ENCODE measurements around the gene RNASEL.

RNASEL gene

GRCh38 chr1:182610606-182611194 lies 21.6 kb upstream of the RNASEL start:
- Mint-ChIP-seq H3K9me3 (no peaks in the 10 kb centered on the region), H3K27ac (no peak overlapping the region), H3K27me3 (peaks cover 9% of the 10 kb centered on the region), H3K4me1 (peaks cover 22% of the 10 kb centered on the region), H3K4me3 (no peak overlapping the region), H3K36me3 (no peaks in the 10 kb centered on the region)
- no peak for ATAC-seq

GRCh38 chr1:182608845-182609610 lies 20.0 kb upstream of the RNASEL start:
- Mint-ChIP-seq H3K4me3 (no peak overlapping the region), H3K4me1 (peaks cover 11% of the 10 kb centered on the region), H3K9me3 (no peaks in the 10 kb centered on the region), H3K27ac (no peak overlapping the region), H3K36me3 (no peaks in the 10 kb centered on the region), H3K27me3 (peaks cover 9% of the 10 kb centered on the region)
- ATAC-seq = no peak

GRCh38 chr1:182608236-182608635 lies 19.2 kb upstream of the RNASEL start:
- H3K27me3 Mint-ChIP-seq = peaks cover 9% of the 10 kb centered on the region
- H3K36me3 Mint-ChIP-seq = peaks cover under 1% of the 10 kb centered on the region
- no peaks in the 10 kb centered on the region for H3K9me3 Mint-ChIP-seq
- ATAC-seq = no peak
- H3K4me3 Mint-ChIP-seq = no peak overlapping the region
- peaks cover 11% of the 10 kb centered on the region for H3K4me1 Mint-ChIP-seq
- H3K27ac Mint-ChIP-seq = no peak overlapping the region

GRCh38 chr1:182607566-182607965 lies 18.5 kb upstream of the RNASEL start:
- Mint-ChIP-seq H3K27ac (no peak overlapping the region), H3K4me1 (peaks cover 11% of the 10 kb centered on the region), H3K9me3 (no peaks in the 10 kb centered on the region), H3K27me3 (peaks cover 9% of the 10 kb centered on the region), H3K36me3 (peaks cover 5% of the 10 kb centered on the region), H3K4me3 (no peak overlapping the region)
- ATAC-seq = no peak

- no peak within 1 kb of the TSS for H3K4me3 Mint-ChIP-seq
- peaks cover 14% of the 10 kb centered on the region for H3K36me3 Mint-ChIP-seq
- H3K27me3 Mint-ChIP-seq = no peaks in the 10 kb centered on the region
- no peaks in the 10 kb centered on the region for H3K9me3 Mint-ChIP-seq
- ATAC-seq = peak; percentile 99
- no peak within 1 kb of the TSS for H3K27ac Mint-ChIP-seq
- H3K4me1 Mint-ChIP-seq = peaks cover 11% of the 10 kb centered on the region
Observed at GRCh38 chr1:182604175-182605164, 15.4 kb upstream of the RNASEL start, which contains the start of gene RGS16. Gene RGS16, minus strand, starts transcription at chr1:182604389. Its CDS starts 130 bp downstream, at chr1:182604259.

- Mint-ChIP-seq H3K36me3 (peaks cover 14% of the 10 kb centered on the region), H3K4me3 (no peak overlapping the region), H3K9me3 (no peaks in the 10 kb centered on the region), H3K27me3 (no peaks in the 10 kb centered on the region), H3K27ac (no peak overlapping the region), H3K4me1 (peaks cover 7% of the 10 kb centered on the region)
- ATAC-seq = peak; percentile 5
Observed at GRCh38 chr1:182603646-182604174, 14.7 kb upstream of the RNASEL start.

GRCh38 chr1:182602935-182603645 lies 14.0 kb upstream of the RNASEL start:
- Mint-ChIP-seq H3K27me3 (no peaks in the 10 kb centered on the region), H3K4me1 (peaks cover 7% of the 10 kb centered on the region), H3K9me3 (no peaks in the 10 kb centered on the region), H3K4me3 (no peak overlapping the region), H3K36me3 (peaks cover 14% of the 10 kb centered on the region), H3K27ac (no peak overlapping the region)
- peak; percentile 46 for ATAC-seq

GRCh38 chr1:182601913-182602312 lies 12.9 kb upstream of the RNASEL start:
- H3K9me3 Mint-ChIP-seq = no peaks in the 10 kb centered on the region
- peaks cover 14% of the 10 kb centered on the region for H3K36me3 Mint-ChIP-seq
- no peak overlapping the region for H3K4me3 Mint-ChIP-seq
- H3K4me1 Mint-ChIP-seq = peaks cover 2% of the 10 kb centered on the region
- no peak for ATAC-seq
- no peak overlapping the region for H3K27ac Mint-ChIP-seq
- H3K27me3 Mint-ChIP-seq = no peaks in the 10 kb centered on the region

GRCh38 chr1:182601416-182601786 lies 12.3 kb upstream of the RNASEL start:
- Mint-ChIP-seq H3K4me1 (no peaks in the 10 kb centered on the region), H3K4me3 (no peak overlapping the region), H3K27me3 (no peaks in the 10 kb centered on the region), H3K27ac (no peak overlapping the region), H3K9me3 (no peaks in the 10 kb centered on the region), H3K36me3 (peaks cover 14% of the 10 kb centered on the region)
- peak; percentile 40 for ATAC-seq

GRCh38 chr1:182600745-182601415 lies 11.8 kb upstream of the RNASEL start:
- H3K27ac Mint-ChIP-seq = no peak overlapping the region
- H3K9me3 Mint-ChIP-seq = no peaks in the 10 kb centered on the region
- H3K4me3 Mint-ChIP-seq = no peak overlapping the region
- ATAC-seq = no peak
- H3K36me3 Mint-ChIP-seq = peaks cover 14% of the 10 kb centered on the region
- H3K4me1 Mint-ChIP-seq = no peaks in the 10 kb centered on the region
- H3K27me3 Mint-ChIP-seq = no peaks in the 10 kb centered on the region

GRCh38 chr1:182600036-182600713 lies 11.1 kb upstream of the RNASEL start:
- H3K36me3 Mint-ChIP-seq = peaks cover 14% of the 10 kb centered on the region
- H3K27ac Mint-ChIP-seq = no peak overlapping the region
- H3K9me3 Mint-ChIP-seq = no peaks in the 10 kb centered on the region
- H3K27me3 Mint-ChIP-seq = no peaks in the 10 kb centered on the region
- no peak for ATAC-seq
- no peaks in the 10 kb centered on the region for H3K4me1 Mint-ChIP-seq
- no peak overlapping the region for H3K4me3 Mint-ChIP-seq

- Mint-ChIP-seq H3K36me3 (peaks cover 14% of the 10 kb centered on the region), H3K4me1 (no peaks in the 10 kb centered on the region), H3K4me3 (no peak overlapping the region), H3K27ac (no peak overlapping the region), H3K27me3 (no peaks in the 10 kb centered on the region), H3K9me3 (no peaks in the 10 kb centered on the region)
- no peak for ATAC-seq
Observed at GRCh38 chr1:182599339-182599738, 10.3 kb upstream of the RNASEL start.

GRCh38 chr1:182598296-182598695 lies 9.2 kb upstream of the RNASEL start:
- Mint-ChIP-seq H3K4me3 (no peak overlapping the region), H3K27me3 (no peaks in the 10 kb centered on the region), H3K27ac (no peak overlapping the region), H3K4me1 (no peaks in the 10 kb centered on the region), H3K36me3 (peaks cover 14% of the 10 kb centered on the region), H3K9me3 (no peaks in the 10 kb centered on the region)
- ATAC-seq = no peak

GRCh38 chr1:182596934-182597333 lies 7.9 kb upstream of the RNASEL start:
- peaks cover 9% of the 10 kb centered on the region for H3K36me3 Mint-ChIP-seq
- no peak overlapping the region for H3K4me3 Mint-ChIP-seq
- H3K4me1 Mint-ChIP-seq = no peaks in the 10 kb centered on the region
- no peak overlapping the region for H3K27ac Mint-ChIP-seq
- H3K9me3 Mint-ChIP-seq = no peaks in the 10 kb centered on the region
- no peaks in the 10 kb centered on the region for H3K27me3 Mint-ChIP-seq
- no peak for ATAC-seq
